Fibroblast of skin of back (primary cell): ENCODE results near the gene FAM89B.

Experiments
- DNase-seq: peaks from one replicate; pipeline ENCODE4 v3.0.0-alpha.2; 2013

The FAM89B gene

GRCh38 chr11:65538915-65539743, 33.2 kb upstream of the FAM89B start:
- DNase-seq: no peak

GRCh38 chr11:65539744-65540289, 32.5 kb upstream of the FAM89B start:
- no peak for DNase-seq

- DNase-seq: peak; percentile 84
Measured at GRCh38 chr11:65540290-65541092, 31.8 kb upstream of the FAM89B start.

DNA sequence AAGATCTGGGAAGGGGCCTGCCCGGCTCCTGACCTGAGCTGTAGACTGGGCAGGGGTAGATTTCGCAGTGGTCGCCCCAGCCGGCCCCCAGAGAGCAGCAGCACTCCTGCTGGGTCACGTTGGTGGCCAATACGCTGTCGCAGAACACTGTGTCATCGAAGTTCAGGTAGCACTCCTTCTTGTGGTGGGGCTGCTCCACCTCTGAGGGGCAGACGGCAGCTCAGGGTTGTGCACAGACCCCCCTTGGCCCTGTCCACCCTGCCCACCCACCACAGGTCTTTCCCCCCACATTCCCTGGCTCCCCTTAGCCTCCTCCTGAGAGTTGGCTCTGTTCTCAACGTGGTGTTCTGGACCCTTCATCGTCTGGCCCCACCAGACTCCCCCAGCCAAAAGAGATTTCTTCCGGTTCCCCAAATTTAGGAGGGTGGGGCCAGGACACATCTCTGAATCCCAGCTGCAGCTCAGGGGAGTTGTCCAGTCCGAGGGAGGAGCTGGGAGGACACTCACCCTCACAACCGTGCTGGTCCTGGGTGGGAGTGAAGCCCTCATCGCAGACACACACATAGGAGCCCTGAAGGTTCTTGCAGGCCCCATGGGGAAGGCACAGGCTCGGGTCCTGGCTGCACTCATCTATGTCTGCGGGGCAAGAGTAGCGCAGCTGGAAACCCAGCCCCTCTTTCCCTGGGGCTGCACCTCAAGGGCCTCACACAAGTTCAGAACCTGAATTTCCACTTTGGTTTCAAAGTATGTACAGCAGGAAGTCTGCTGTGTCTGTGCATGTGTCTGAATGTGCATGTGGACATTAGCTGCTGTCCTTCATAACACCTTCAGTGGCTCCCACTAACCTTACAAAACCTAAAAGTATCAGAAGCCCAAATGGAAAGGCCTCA, 31.0 kb upstream of the FAM89B start:
- DNase-seq: no peak

DNA sequence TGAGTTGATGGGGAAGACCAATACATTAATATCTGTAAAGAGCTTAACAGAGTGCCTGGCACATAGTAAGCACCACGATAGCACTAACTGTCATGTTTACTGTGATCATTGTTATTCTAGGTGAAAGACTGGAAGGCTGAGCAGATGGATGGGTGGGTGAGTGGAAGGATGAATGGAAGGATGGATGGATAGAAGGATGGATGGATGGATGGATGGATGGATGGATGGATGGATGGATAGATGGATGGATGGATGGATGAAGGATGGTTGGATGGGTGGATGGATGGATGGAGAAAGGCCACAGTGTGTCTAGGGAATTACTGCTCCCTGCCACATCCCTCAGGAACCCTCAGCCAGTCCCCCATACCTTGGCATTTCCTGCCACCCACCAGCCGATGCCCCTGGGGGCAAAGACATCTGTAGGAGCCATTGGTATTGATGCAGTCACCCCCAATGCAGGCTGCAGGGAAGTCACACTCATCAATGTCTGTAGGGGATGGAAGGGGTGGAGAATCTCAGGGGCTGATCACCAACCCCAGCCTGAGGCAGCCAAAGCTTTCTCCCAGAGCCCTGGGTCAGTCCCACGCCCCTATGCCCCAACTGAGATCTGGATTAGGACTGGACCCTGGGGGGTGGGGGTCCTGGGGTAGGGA, 29.5 kb upstream of the FAM89B start:
- no peak for DNase-seq

GRCh38 chr11:65545853-65546216, 26.5 kb upstream of the FAM89B start:
- DNase-seq: no peak

GRCh38 chr11:65546217-65546958, 25.9 kb upstream of the FAM89B start:
- DNase-seq: peak; percentile 21

GRCh38 chr11:65547446-65548125, 24.8 kb upstream of the FAM89B start:
- no peak for DNase-seq

- DNase-seq: no peak
Measured at GRCh38 chr11:65548395-65548794, 23.9 kb upstream of the FAM89B start.

GRCh38 chr11:65549096-65549495, 23.2 kb upstream of the FAM89B start:
- no peak for DNase-seq

DNA sequence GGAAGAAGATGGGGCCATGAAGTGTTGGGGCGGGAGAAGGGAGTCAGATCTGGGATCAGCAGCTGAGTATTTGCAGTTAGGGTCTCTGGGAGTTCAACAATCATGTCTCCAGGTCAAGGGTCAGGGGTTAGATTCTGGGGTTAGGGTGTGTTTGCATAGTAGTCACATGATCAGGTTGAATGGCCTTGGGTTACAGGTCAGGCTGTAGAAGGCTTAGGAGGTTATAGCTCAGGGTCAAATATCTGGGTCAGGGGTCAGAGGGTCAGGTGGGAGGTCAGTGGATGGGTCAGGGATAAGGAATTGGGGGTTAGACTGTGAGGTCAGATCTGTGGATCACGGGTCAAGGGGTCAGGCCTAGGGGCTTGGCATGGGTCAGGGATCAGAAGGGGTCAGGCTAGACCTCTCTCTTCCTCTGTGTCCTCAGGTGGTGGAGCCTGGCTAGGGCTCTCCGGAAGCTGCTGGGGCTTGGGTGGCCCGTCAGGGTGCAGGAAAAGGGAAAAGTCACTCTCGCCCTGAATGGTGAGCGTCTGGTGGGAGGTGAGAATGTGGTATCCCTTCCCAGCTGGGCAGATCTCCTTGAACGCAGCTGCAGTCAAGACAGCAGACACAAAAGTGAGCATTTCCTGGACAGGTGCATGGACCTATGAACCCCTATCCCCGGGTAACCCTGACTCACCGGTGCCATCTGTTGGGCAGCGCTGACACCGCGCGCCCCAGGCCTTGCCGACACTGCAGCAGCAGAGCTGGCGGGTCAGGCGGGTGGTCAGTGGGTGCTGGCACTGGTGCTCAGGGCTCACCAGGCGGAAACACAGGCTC, 20.6 kb upstream of the FAM89B start:
- no peak for DNase-seq

DNA sequence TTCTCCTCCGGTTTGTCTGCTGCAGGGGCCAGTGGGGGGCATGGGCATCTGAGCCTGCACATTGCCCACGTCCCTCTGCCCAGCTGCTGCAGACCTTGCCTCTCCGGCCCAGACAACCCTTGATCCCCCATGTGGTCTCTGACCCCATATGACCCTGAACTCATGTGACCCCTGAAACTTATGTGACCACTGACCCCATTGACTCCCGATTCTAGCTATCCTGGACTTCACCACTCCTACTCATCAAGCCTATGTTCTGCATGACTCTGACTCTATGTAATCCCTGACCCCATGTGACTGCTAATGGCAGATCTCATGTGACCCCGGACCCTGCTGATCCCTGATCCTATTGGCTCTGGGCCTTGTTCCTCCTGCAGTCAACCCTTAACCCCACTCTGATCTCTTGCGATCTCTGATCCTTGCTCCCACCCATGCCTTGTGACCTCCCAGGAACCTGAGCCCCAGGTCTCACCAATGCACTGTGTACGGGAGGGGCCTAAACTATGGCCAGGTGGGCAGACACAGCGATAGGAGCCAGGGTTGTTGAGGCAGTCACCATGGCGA, 19.9 kb upstream of the FAM89B start:
- no peak for DNase-seq

DNA sequence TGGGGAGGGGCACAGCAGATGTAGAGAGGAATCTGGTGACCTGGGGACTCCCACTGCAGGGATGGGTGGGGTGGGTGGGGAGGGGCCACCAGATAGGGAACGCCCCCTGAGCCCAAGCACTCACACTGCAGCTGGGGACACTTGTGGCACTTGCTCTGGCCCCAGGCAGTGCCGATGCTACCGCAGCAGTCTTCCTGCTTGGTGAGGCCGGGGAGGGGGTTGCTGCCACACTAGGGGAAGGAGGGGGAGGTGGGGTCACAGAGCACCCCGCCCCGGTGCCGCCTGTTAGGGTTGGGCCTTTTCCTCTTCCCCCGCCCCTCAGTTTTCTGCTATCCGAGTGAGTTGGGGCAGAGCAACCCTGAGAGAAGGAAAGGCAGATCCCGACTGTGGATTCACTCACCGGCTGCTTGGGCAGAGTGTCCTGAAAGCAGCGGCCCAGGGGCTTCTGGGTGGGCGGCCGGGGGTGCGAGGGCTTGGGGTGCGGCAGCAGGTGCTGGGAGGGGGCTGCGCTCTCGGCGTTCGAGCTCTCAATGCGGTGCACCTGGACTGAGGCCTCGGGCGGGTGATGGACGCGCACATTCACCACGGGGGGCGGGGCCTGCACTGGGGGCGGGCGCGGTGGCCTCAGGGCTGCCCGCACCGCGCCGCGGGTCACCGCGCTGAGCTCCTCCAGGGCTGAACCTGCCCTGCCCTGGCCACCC, 18.9 kb upstream of the FAM89B start:
- DNase-seq: no peak

GRCh38 chr11:65554057-65554818, 18.1 kb upstream of the FAM89B start:
- DNase-seq: no peak

GRCh38 chr11:65554842-65555430, 17.4 kb upstream of the FAM89B start:
- DNase-seq: no peak

GRCh38 chr11:65555693-65556231, 16.6 kb upstream of the FAM89B start:
- peak; percentile 92 for DNase-seq
